ENCODE measurements around the gene VWF. TPM values are rescaled to one million over a fixed set of nuclear protein-coding genes. Genes with fewer than 3 reads are reported as not detected.

VWF gene
- total and polyA plus RNA-seq, 2 of the 4 experiments (the other 2 are of a cell fraction), result under 0.01 to 0.09 TPM

GRCh38 chr12:6122201-6122600 is 2.3 kb downstream of the VWF start:
- Histone ChIP-seq H4K5ac (ENCODE audit: low read depth, low read length) (no peak overlapping the region), H2AK9ac (replicated peaks; ENCODE audit: low read depth, low read length, poor library complexity) (no peak overlapping the region), H2AK5ac (ENCODE audit: low read depth, low read length) (no peak overlapping the region), H2BK120ac (ENCODE audit: low read depth, low read length) (no peak overlapping the region), H4K20me1 (ENCODE audit: insufficient read depth, low read length) (no peaks in the 10 kb centered on the region), H3K27me3 (ENCODE audit: control insufficient read depth, insufficient read depth, low read length) (peaks cover 13% of the 10 kb centered on the region; the same call in 1 of the 2 replicates), H3K36me3 (ENCODE audit: control insufficient read depth, insufficient read depth, low read length) (no peaks in the 10 kb centered on the region), H3K9ac (ENCODE audit: low read depth, low read length) (no peak overlapping the region), H3K9me3 (ENCODE audit: control insufficient read depth, insufficient read depth, low read length) (no peaks in the 10 kb centered on the region), H3K4ac (ENCODE audit: low read depth, low read length) (no peak overlapping the region), H3K79me1 (ENCODE audit: low read depth in 1 of 2, low read length in 2 of 2) (no peaks in the 10 kb centered on the region), H2BK20ac (ENCODE audit: low read depth, low read length) (no peak overlapping the region), H2BK5ac (ENCODE audit: low read depth, low read length, poor library complexity, severe bottlenecking) (no peak overlapping the region), H3K4me1 (ENCODE audit: control insufficient read depth, insufficient read depth, low read length) (no peaks in the 10 kb centered on the region), H2BK15ac (ENCODE audit: low read depth, low read length) (no peak overlapping the region), H3K23ac (ENCODE audit: low read depth, low read length) (no peak overlapping the region), H3K9me1 (ENCODE audit: insufficient read depth, low read length) (0 out of 2 replicates have a peak, but pooled peaks cover 4% of the 10 kb centered on the region), H3K18ac (ENCODE audit: low read depth, low read length) (no peak overlapping the region), H3K4me2 (ENCODE audit: low read depth, low read length) (no peak overlapping the region), H3K14ac (replicated peaks; ENCODE audit: low read depth, low read length) (no peak overlapping the region), H3K4me3 (ENCODE audit: insufficient read depth, low read depth, low read length) (no peak overlapping the region), H2AFZ (replicated peaks; ENCODE audit: low read length, poor library complexity) (no peak overlapping the region), H4K8ac (ENCODE audit: low read depth in 2 of 2, low read length in 2 of 2) (no peak overlapping the region), H4K91ac (ENCODE audit: insufficient read depth, low read depth, low read length) (no peak overlapping the region), H3K56ac (ENCODE audit: extremely low read depth, insufficient read depth, low read length) (no peak overlapping the region), H3K27ac (ENCODE audit: insufficient read depth, low read length) (no peak overlapping the region)
- TF ChIP-seq MXI1 (IDR thresholded peaks at IDR 0.05; ENCODE audit: borderline replicate concordance, low read depth, low read length) (no peak), MAFK (IDR thresholded peaks at IDR 0.05; ENCODE audit: low read depth, low read length) (no peak), NFE2L2 (IDR thresholded peaks at IDR 0.05; ENCODE audit: low read depth, low read length) (no peak), CHD1 (IDR thresholded peaks at IDR 0.05; ENCODE audit: low read depth, low read length) (no peak), FOS (IDR thresholded peaks at IDR 0.05; ENCODE audit: low read depth, low read length) (no peak), POLR2A (IDR thresholded peaks at IDR 0.05; ENCODE audit: low read depth, low read length) (no peak), CTCF (conservative IDR thresholded peaks at IDR 0.05; ENCODE audit: low read depth, low read length) (no peak), SMC3 (IDR thresholded peaks at IDR 0.05; ENCODE audit: low read depth, low read length) (no peak), RFX5 (IDR thresholded peaks at IDR 0.05; ENCODE audit: low read depth, low read length) (no peak), BHLHE40 (IDR thresholded peaks at IDR 0.05; ENCODE audit: low read depth, low read length) (no peak), RCOR1 (IDR thresholded peaks at IDR 0.05; ENCODE audit: insufficient replicate concordance, low read length) (no peak), RAD21 (IDR thresholded peaks at IDR 0.05; ENCODE audit: low read length) (no peak), CEBPB (IDR thresholded peaks at IDR 0.05; ENCODE audit: low read depth, low read length) (no peak), MAZ (IDR thresholded peaks at IDR 0.05; ENCODE audit: borderline replicate concordance, low read depth, low read length) (no peak)
- TF ChIP-seq, protein P1, sequence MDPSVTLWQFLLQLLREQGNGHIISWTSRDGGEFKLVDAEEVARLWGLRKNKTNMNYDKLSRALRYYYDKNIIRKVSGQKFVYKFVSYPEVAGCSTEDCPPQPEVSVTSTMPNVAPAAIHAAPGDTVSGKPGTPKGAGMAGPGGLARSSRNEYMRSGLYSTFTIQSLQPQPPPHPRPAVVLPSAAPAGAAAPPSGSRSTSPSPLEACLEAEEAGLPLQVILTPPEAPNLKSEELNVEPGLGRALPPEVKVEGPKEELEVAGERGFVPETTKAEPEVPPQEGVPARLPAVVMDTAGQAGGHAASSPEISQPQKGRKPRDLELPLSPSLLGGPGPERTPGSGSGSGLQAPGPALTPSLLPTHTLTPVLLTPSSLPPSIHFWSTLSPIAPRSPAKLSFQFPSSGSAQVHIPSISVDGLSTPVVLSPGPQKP (IDR thresholded peaks at IDR 0.05; ENCODE audit: borderline replicate concordance, low read depth, low read length), result no peak
- POLR2A ChIA-PET (ENCODE audit: unreplicated experiment), result no interaction called here
- no peak for DNase-seq
- 80% methylated on average over 1 of the region's 4 CpGs; no CpG with 5 or more reads in 1 of the 2 experiments for WGBS, 2 experiments (ENCODE audit: extremely low coverage in 2 of 2, insufficient read length in 1 of 2)
- no peak for ATAC-seq (ENCODE audit: low read depth)
- dilution Hi-C loops (cut with HindIII; ENCODE audit: low sequenced_read_pairs, unreplicated experiment), result no loop called here
- BruUV-seq (replicated peaks), result no TSS peak
- in situ Hi-C loops (cut with MboI; ENCODE audit: low sequenced_read_pairs), result no loop called here
- intact Hi-C loops (cut with micrococcal nuclease), result no loop called here
- CTCF ChIA-PET, result no interaction called here

All from IMR-90 (cell line).